GM04503 (cell line): Measurements from ENCODE around the gene PARP9.

Experiments
- DNase-seq: peaks from one replicate; pipeline ENCODE4 v3.0.0-alpha.2; 2012; ENCODE audit warnings: low read depth

Gene PARP9

DNA sequence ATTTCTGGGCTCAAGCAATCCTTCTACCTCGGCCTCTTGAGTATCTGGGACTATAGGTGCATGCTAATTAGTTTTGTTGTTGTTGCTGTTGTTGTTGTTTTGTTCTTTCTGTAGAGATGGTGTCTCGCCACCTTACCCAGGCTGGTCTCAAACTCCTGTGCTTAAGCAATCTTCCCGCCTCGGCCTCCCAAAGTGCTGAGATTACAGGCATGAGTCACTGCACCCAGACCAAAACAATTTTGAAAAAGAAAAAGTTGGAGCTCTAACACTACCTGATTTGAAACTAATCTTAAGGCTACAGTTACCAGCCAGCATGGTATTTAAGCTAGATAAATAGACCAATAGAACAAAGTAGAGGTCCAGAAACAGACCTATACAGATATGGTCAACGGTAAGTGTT lies 79.1 kb downstream of the PARP9 start:
- DNase-seq, result peak; percentile 8

GRCh38 chr3:122481390-122481789 lies 82.7 kb downstream of the PARP9 start:
- no peak for DNase-seq
